Stimulated activated CD8-positive, alpha-beta memory T cell treated with anti-CD3 and anti-CD28 coated beads, Interleukin-4, amount 100 ng/mL, for 4 hours (primary cell): ENCODE data around the gene ATP6V1G2.

Source experiments
- DNase-seq, 2 donors: peaks; one replicate each; pipeline ENCODE4 v3.0.0-alpha.2; 2020; ENCODE audit warnings: low read depth in 2 of 2, low spot score in 1 of 2

The ATP6V1G2 gene

GRCh38 chr6:31548544-31548873 lies 2.1 kb upstream of the ATP6V1G2 start:
- no peak for DNase-seq

- DNase-seq, result no peak
Observed at GRCh38 chr6:31547727-31548543, 1.5 kb upstream of the ATP6V1G2 start.

- peak; percentile 76 to 87 for DNase-seq
Observed at GRCh38 chr6:31546958-31547726, 734 bp upstream of the ATP6V1G2 start, which contains the start of gene NFKBIL1. Gene NFKBIL1, plus strand, starts transcription at chr6:31547608. Its CDS starts 87 bp downstream, at chr6:31547695.

DNA sequence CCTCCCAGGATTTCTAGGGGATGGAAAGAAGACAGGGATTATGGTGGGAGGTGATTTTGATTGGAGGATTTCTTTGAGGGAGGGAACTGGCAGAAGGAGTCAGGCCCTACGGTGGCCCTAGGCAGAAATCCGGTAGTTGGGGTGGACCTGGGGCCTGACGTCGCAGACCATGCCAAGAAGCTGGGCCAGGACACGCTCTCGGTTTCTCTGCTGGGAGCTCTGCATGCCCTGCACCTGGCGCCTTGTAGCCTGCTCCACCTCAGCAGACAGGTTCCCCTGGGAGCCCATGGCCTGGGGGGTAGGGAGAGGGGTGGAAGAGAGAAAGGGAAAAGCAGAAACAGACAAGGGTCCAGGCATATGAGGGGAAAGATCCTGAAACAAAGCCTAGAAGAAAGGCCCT lies 1.1 kb downstream of the ATP6V1G2 start:
- DNase-seq, result no peak

DNA sequence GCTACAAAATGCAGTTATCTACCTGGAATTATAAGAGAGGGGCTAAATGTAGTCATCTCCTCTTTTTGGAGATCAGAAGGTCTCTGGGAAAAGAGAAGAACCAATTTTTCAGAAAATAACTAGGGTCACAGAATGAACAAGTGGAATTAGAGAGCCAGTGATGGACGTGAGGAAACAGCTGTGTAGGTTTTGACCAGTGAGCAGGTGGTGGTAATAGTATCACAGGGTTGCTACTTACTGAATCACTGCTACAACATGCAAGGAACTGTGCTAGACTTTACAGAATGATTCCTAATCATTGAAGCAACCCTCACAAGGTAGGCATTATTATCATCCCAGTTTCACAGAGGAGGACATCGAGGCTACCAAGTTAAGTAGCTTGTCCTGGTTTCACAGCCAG lies 1.7 kb downstream of the ATP6V1G2 start:
- no peak for DNase-seq

DNA sequence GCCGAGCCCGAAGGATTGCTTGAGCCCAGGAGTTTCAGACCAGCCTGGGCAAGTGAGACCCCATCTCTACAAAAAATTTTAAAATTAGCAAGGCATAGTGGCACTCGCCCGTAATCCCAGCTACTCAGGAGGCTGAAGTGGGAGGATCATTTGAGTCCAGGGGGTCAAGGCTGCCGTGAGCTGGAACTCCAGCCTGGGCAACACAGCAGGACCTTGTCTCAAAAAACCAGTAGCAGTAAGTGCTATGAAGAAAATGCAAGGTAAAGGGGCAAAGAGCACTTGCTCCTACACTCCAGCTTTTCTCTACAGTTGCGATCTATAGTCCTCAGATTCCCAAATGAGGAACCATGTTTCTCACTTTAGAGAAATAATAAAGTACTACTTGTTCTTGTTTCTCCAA lies 2.8 kb downstream of the ATP6V1G2 start:
- DNase-seq, result no peak

GRCh38 chr6:31541658-31542521 lies 4.5 kb downstream of the ATP6V1G2 start, which contains the start of gene DDX39B:
Gene DDX39B, minus strand, starts transcription at chr6:31542003. Its CDS starts 1,471 bp downstream, at chr6:31540532.
- peak; percentile 82 to 90 for DNase-seq

DNA sequence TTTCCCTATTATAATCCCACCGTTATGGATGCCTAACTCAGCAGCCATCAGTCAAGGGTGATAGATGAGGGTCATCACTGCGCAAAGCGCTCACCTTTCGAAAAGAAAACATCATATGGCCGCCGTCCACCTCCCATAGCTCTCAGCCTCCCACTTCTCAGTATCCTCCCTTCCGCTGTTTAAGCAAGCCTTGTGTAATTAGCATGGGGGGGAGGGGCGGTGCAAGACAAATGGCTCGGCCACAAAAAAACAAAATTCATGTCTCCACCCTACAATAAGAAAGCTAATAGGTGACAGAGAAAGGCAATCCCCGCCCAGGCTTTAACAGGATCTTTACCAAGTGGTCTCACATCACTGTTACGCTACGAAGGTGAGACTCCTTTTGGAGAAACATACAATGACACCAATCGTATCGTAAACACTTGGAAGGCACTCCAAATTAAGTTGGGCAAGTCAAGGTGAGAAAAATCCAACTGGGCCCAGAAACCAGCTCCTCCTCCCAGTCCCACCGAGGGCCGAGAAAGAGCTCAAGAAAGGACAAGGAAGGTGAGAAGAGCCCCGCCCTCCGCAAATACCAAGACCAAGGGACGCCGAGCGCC lies 5.2 kb downstream of the ATP6V1G2 start:
- DNase-seq, result peak in 1 of 2 donors; percentile 41

DNA sequence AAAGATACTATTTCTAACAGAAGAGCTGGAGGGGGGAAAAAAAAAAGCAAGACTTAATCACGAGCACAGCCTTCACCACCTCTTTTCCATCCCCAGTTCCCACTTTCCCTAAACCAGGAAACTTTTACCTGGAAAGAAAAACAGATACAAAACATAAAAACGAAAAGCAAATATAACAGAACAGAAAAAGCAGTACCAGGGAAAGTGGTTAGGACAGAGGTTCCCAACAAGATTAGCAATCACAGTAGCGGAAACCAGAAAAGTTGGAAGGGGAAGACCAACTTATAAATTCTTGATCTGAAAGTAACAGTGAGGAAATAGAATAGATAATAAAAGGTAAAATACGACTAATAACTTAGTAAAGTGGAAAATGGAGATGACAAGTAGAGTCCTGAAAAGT lies 5.8 kb downstream of the ATP6V1G2 start:
- DNase-seq, result no peak

- DNase-seq, result no peak
Observed at GRCh38 chr6:31538805-31539400, 7.5 kb downstream of the ATP6V1G2 start.

- no peak for DNase-seq
Observed at GRCh38 chr6:31535538-31536324, 10.7 kb downstream of the ATP6V1G2 start.

GRCh38 chr6:31534521-31535040 lies 11.8 kb downstream of the ATP6V1G2 start:
- DNase-seq, result no peak

GRCh38 chr6:31534011-31534410 lies 12.4 kb downstream of the ATP6V1G2 start:
- no peak for DNase-seq

DNA sequence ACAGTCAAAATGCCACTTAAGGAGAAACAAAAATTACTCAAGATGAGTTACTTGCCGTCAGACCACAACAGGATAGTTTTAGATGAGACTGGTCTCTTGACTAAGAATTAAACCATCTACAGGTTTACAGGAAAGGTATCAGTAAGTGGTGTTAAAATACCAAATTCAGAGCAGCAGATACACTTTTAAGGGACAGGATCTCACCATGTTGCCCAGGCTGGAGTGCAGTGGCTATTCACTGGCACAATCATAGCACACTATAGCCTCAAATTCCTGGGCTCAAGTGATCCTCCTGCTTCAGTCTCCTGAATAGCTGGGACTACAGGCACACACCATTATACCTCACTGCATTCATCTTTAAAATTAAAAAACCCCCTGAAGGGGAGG lies 13.0 kb downstream of the ATP6V1G2 start:
- DNase-seq, result no peak

DNA sequence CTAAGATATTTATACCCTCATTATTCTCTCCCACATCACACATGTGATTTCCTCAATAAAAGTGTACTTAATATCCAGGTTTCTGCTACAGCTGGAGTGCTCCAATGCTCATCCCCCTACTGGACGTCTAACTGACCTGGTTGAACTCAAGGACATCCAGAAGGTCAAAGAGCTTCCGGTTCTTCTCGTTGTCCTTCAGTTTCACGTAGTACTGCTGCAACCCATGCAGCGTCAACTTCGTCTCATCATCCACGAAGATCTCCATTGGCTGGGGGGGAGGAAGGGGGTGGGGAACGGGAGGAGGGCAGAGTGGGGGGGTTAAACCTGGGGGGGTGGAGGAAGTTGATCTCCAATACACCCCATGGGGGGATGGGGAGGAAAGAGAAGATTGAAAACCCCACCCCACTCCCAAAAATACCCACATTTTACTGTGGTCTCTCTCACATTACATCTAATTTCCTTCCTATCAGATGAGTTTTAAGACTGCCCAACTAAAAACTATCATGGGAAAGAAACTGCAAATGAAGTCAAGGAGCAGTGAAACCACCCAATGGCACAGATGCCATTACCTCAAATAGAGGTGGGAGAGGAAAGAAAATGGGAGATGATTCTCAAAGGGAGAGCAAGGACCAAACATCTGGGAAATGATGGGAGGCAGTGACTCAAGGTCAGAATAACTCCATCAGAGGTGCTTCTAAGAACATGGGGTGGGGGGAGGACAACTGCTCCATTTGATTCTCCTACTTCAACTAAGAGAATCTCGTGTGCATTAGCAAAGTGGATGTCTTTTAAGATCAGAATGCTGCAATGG lies 13.6 kb downstream of the ATP6V1G2 start:
- no peak for DNase-seq

DNA sequence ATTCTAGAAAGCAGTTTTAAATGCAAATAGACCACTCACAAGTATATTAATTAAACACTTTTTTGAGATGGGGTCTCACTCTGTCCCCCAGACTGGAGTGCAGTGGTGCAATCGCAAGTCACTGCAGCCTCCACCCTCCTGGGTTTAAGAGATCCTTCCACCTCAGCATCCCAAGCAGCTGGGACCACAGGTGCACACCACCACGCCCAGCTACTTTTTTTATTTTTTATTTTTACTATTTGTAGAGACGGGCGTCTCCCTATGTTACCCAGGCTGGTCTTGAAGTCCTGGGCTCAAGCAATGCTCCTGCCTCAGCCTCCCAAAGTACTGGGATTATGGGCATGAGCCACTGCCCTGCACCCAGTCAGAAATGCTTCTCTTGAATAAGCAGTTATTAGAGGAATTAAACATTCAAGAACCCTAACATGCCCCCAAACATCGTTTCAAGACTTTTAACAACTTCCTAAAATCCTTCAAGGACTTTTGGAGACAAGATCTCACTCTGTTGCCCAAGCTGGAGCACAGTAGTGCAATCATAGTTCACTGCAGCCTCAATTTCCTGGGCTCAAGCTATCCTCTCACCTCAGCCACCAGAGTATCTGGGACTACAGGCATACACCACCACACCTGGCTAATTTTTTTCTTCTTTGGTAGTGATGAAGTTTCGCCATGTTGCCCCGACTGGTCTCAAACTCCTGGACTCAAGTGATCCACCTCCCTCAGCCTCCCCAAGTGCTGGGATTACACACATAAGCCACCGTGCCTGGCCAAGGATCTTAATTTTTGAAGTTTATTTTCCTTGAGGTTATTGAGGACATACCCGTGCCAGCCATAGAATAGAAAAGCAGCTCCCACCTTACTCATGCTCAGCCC lies 14.4 kb downstream of the ATP6V1G2 start:
- no peak for DNase-seq

DNA sequence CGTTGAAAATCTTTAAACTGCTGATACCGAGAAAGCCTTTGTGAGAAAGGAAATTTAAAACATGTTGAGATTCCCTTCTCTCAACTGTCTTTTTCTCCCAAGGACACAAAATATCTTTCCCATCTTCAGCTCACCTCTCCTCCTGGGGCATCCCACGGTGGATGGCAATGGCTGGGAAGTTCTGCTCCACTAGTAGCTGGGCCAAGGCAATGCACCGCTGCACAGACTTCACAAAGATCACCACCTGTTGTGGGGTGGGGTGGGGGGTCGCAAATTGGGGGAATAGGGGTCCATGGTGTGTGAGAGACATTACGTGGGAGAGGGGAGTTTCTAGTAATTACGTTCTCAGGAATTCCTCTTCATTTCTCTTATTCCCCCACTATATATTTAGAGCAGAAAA lies 15.2 kb downstream of the ATP6V1G2 start:
- no peak for DNase-seq

GRCh38 chr6:31530659-31531058 lies 15.7 kb downstream of the ATP6V1G2 start:
- DNase-seq, result no peak
